ENCODE measurements around the gene MAZ. TPM values are rescaled to one million over a fixed set of nuclear protein-coding genes. Genes with fewer than 3 reads are reported as not detected.
A peak's percentile ranks its signal among the peaks of the same experiment; 100 is the strongest.
"Not testable (repeated sequence)": the region's sequence is repeated elsewhere in the genome, so short reads cannot be mapped to it uniquely, and the experiment has no call there.

The MAZ gene
- total RNA-seq, 6 experiments from 2014 or later = 42.9 to 106 (median 60.7) TPM

GRCh38 chr16:29769507-29769906 is 36.8 kb upstream of the MAZ start:
- Histone ChIP-seq H3K27me3 (no peaks in the 10 kb centered on the region), H3K27ac (no peak overlapping the region), H3K36me3 (no peaks in the 10 kb centered on the region), H3K9me3 (no peaks in the 10 kb centered on the region), H3K4me3 (no peak overlapping the region), H3K4me1 (peaks cover 0 to 37% (median 10%) of the 10 kb centered on the region in 4 donors)
- WGBS (ENCODE audit: insufficient coverage, low coverage, low lambda C conversion rate, missing lambda C conversion rate) = 67% methylated on average over 1 of the region's 2 CpGs
- intact Hi-C loops (cut with DNase I) = no loop called here
- ATAC-seq (no peak), DNase-seq (no peak)
- TF ChIP-seq POLR2A (IDR thresholded peaks at IDR 0.05) = no peak
- TF ChIP-seq, protein P1, sequence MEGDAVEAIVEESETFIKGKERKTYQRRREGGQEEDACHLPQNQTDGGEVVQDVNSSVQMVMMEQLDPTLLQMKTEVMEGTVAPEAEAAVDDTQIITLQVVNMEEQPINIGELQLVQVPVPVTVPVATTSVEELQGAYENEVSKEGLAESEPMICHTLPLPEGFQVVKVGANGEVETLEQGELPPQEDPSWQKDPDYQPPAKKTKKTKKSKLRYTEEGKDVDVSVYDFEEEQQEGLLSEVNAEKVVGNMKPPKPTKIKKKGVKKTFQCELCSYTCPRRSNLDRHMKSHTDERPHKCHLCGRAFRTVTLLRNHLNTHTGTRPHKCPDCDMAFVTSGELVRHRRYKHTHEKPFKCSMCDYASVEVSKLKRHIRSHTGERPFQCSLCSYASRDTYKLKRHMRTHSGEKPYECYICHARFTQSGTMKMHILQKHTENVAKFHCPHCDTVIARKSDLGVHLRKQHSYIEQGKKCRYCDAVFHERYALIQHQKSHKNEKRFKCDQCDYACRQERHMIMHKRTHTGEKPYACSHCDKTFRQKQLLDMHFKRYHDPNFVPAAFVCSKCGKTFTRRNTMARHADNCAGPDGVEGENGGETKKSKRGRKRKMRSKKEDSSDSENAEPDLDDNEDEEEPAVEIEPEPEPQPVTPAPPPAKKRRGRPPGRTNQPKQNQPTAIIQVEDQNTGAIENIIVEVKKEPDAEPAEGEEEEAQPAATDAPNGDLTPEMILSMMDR (IDR thresholded peaks at IDR 0.05) = no peak

DNA sequence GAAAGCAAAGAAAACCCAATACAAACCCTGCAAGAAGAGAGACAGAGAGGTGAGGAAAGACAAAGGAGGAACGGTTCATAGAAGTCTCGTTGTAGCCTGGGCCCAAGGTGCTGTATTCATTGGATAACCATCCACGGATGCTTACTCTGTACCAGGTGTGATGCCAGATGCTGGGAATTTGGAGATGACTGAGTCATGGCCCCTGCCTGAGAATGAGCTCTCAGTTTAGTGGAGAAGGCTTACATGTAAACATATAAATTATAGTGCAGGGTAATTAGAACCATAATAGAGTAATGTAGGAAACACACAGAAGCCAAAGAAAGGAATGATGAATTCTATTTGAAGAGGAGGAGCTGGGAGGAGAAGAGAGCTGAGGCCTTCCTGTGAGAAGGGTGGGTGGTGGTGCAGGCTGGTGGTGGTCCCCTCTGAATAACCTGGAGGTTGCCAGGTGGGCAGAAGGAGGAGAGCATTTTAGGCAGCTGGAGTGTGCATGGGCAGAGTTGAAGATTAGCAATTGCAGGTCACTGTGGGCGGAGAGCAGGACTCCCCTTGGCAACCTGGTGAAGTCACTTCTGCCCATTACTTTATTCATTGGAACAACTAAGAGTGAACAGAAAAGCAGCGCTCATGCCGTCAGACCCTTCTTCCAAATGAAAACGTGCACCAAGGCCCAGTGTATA is 35.9 kb upstream of the MAZ start:
- Histone ChIP-seq H3K36me3 (no peaks in the 10 kb centered on the region), H3K4me3 (no peak overlapping the region), H3K4me1 (peaks cover 0 to 28% (median 9%) of the 10 kb centered on the region in 4 donors), H3K27ac (no peak overlapping the region), H3K27me3 (no peaks in the 10 kb centered on the region), H3K9me3 (no peaks in the 10 kb centered on the region)
- 56% methylated on average over 7 of the region's 7 CpGs for WGBS (ENCODE audit: insufficient coverage, low coverage, low lambda C conversion rate, missing lambda C conversion rate)
- TF ChIP-seq, protein P1 (IDR thresholded peaks at IDR 0.05) = no peak
- TF ChIP-seq POLR2A (IDR thresholded peaks at IDR 0.05) = no peak
- intact Hi-C loops (cut with DNase I) = no loop called here
- peak in 1 of 4 donors; percentile 39 for ATAC-seq
- no peak for DNase-seq

- 63% methylated on average over 6 of the region's 7 CpGs for WGBS (ENCODE audit: insufficient coverage, low coverage, low lambda C conversion rate, missing lambda C conversion rate)
- DNase-seq (peak; percentile 50 to 73 (median 71)), ATAC-seq (peak; percentile 93 to 95 (median 94))
- H3K27me3 ChIP-seq; intact Hi-C loops (cut with DNase I); H3K9me3 ChIP-seq; H3K27ac ChIP-seq; H3K36me3 ChIP-seq; H3K4me3 ChIP-seq: not testable (repeated sequence)
- H3K4me1 ChIP-seq = peaks cover 0 to 20% (median 5%) of the 10 kb centered on the region in 4 donors
Observed at GRCh38 chr16:29772330-29772729, 34.0 kb upstream of the MAZ start.

DNA sequence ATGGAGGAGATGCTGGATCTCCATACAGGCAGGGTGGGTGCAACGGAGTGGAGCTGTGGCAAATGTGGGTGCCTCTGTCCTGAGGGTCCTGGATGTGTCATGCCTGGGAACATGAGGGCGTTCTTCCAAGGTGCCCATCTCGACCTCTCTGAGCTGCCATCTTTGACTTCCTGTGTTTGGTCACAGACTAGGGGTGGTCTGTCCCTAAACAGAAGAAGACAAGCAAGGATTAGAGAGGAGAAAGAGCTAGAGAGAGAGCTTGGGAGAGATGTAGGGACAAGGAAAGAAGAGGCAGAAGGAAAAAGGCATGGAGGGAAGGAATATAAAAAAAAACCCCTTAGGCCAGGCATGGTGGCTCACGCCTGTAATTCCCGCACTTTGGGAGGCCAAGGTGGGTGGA is 31.6 kb upstream of the MAZ start:
- WGBS (ENCODE audit: insufficient coverage, low coverage, low lambda C conversion rate, missing lambda C conversion rate) = 88% methylated on average over 2 of the region's 5 CpGs
- no peak overlapping the region for H3K4me3 ChIP-seq
- H3K27ac ChIP-seq = no peak overlapping the region

More for the DNA sequence above, 31.6 kb upstream of the MAZ start:
- Histone ChIP-seq H3K9me3 (no peaks in the 10 kb centered on the region), H3K36me3 (no peaks in the 10 kb centered on the region), H3K4me1 (peaks cover 0 to 10% (median 0%) of the 10 kb centered on the region in 4 donors), H3K27me3 (no peaks in the 10 kb centered on the region)
- TF ChIP-seq, protein P1 (IDR thresholded peaks at IDR 0.05) = no peak
- no peak for TF ChIP-seq POLR2A (IDR thresholded peaks at IDR 0.05)
- intact Hi-C loops (cut with DNase I) = no loop called here
- no peak for ATAC-seq
- DNase-seq = no peak

All from right lobe of liver (tissue), 6 donors.